ENCODE results near the gene BCL2L13.
"Not testable (repeated sequence)": the region's sequence is repeated elsewhere in the genome, so short reads cannot be mapped to it uniquely, and the experiment has no call there.

The BCL2L13 gene

GRCh38 chr22:17637490-17638181 lies 921 bp upstream of the BCL2L13 start:
- no peak for DNase-seq

DNA sequence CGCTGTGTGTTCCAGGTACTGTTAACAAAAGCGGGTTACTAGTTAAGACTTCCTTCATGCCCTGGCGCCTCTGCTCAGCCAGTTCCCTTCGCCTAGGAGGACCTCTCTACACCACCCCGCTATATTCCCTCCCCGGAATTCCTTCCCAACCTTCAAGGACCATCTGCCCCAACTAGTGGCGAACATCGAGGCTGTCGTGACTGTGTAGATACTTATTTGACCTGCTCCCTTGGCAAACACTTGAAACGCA lies 450 bp upstream of the BCL2L13 start:
- DNase-seq: peak; percentile 69

DNA sequence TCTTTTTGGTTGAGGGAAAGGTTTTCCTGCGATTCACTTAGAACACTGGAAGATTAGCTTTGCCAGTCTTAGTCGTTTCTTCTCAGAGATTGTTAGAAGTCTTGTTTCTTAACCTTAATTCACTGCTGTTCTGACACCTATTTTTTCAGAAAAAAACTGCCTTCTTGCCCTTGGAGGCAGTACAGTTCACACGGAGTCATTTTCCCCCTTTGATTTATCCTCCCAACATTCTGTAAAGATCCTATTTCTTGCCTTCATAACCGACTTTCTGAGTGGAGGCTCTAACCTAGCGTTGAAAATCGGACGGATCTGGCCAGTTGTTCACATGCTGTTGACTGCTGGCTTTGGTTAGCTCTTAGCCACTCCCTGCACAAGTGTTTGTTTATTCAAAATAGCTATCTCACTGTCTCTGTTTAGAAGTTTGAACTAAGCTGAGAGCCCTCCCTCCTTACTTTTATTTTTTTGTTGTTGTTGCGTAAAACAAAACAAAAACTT lies 737 bp downstream of the BCL2L13 start:
- DNase-seq: no peak

DNA sequence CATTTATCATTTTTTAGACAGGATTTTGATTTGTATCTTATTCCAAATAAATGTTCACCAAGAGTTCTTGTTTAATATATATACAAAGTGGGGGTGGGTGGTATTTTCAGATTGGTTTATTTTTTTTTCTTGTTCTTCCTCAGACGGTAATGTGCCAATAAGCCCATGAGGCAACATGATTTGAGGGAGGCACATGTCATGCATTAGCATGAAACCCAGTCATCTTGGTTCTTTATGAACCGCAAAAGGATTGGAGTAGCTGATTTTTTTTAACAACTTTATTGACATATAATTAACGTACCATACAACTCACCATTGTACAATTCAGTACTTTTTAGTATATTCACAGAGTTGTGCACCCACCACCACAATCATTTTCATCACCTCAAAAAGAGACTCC lies 2.7 kb downstream of the BCL2L13 start:
- DNase-seq: no peak

- not testable (repeated sequence) for DNase-seq
Observed at GRCh38 chr22:17642357-17642756, 3.8 kb downstream of the BCL2L13 start.

GRCh38 chr22:17647452-17647851 lies 8.9 kb downstream of the BCL2L13 start:
- no peak for DNase-seq

DNA sequence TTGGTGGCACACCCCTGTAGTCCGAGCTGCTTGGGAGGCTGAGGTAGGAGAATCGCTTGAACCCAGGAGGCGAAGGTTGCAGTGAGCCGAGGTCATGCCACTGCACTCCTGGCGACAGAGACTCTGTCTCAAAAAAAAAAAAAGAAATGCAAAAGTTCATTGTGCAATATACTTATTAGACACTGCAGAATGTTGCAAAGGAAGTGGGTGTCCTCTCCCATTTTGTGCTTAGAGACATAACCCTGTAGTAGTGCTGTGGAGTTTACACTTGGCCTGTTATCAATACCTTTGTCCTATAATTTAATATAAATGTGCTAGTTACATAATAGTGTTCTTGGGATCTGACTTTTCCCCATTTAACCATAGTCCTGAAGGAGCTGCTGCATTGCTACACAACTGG lies 9.4 kb downstream of the BCL2L13 start:
- DNase-seq: no peak

GRCh38 chr22:17648569-17648968 lies 10.0 kb downstream of the BCL2L13 start:
- no peak for DNase-seq

- DNase-seq: no peak
Observed at GRCh38 chr22:17655289-17655688, 16.7 kb downstream of the BCL2L13 start.

DNA sequence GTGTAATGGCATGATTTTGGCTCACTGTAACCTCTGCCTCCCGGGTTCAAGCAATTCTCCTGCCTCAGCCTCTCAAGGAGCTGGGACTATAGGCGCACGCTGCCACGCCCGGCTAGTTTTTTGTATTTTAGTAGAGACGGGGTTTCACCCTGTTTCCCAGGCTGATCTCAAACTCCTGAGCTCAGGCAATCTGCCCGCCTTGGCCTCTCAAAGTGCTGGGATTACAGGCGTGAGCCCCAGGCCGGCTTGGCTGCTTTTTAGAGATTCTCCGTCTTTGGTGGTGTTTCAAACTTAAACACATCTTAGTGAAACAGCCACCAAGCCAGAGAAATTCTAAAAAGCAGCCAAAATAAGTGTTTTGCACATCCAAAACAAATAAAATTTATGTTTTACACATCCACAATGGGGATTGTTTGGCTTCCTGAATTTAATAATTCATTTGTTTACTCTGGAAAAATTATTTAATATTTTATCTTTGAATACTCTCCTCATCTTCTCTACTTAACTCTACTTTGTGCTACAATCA lies 18.4 kb downstream of the BCL2L13 start:
- DNase-seq: no peak

GRCh38 chr22:17664414-17665055 lies 26.0 kb downstream of the BCL2L13 start:
- DNase-seq: no peak

- DNase-seq: no peak
Observed at GRCh38 chr22:17665248-17665647, 26.7 kb downstream of the BCL2L13 start.

DNA sequence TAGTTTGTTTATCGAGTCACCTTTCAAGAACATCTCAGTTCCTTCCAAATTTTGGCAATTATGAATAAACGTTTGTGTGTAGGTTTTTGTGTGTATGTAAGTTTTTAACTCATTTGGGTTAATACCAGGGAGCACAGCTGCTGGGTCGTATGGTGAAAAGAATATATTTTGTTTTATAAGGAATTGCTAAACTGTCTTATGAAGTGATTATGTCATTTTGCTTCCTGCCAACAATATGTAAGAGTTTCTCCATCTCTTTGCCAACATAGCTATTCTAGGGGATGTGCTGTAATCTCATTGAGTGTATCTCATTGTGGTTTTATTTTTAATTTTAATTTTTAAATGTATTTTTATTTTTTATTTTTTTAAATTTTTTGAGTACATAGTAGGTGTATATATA lies 27.3 kb downstream of the BCL2L13 start:
- DNase-seq: no peak

DNA sequence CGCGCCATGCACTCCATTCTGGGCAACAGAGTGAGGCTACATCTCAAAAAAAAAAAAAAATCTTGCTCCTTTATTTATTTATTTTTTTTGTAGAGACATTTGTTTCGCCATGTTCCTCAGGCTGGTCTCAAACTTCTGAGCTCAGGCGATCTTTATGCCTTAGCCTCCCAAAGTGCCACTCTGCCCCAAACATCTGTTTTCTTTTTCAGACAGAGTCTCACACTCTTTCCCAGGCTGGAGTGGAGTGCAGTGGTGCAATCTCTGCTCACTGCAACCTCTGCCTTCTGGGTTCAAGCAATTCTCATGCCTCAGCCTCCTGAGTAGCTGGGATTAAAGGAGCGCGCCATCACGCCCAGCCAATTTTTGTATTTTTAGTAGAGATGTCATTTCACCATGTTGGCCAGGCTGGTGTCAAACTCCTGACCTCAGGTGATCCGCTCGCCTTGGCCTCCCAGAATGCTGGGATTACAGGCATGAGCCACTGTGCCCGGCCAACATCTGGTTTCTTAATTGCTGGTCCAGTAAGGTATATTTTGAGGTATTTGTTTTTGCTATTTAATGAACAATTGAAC lies 33.0 kb downstream of the BCL2L13 start:
- DNase-seq: not testable (repeated sequence)

DNA sequence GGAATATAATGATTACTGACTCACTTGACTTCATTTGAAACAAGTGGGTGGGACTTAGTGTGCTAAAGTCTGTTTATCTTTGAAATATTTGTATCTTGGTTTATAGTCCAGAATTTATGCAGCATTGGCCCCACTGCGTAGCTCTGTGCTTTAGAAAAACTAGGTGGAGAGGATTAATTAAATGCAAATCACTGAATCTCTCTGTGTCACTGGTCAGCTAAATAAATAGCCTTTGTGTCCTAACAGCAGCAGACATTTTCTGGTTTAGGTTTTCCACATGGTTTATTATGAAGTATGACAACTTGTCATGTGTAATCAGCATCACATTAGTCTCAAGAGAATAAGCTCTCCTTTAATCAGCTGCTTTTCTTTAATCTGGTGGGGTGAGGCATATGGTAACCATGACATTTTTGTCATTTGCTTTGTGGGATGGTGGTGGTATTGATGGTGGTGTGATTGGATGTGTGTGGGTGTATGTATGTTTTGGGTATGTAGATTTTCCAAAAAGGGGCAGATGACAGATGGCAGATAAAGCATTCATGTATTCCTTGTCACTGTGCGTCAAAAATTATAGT lies 33.9 kb downstream of the BCL2L13 start:
- DNase-seq: no peak

DNA sequence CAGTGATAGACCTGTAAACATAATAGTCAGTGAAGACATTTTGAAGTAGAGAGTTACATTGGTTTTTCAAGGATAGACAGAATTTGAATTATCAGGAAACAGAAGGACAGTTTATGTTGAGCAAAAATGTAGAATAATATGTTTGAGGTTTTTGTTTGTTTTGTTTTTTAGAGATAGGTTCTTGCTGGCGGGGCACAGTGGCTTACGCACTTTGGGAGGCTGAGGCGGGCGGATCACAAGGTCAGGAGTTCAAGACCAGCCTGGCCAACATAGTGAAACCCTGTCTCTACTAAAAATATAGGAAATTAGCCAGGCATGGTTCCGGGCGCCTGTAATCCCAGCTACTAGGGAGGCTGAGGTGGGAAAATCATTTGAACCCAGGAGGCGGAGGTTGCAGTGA lies 35.6 kb downstream of the BCL2L13 start:
- DNase-seq: no peak

DNA sequence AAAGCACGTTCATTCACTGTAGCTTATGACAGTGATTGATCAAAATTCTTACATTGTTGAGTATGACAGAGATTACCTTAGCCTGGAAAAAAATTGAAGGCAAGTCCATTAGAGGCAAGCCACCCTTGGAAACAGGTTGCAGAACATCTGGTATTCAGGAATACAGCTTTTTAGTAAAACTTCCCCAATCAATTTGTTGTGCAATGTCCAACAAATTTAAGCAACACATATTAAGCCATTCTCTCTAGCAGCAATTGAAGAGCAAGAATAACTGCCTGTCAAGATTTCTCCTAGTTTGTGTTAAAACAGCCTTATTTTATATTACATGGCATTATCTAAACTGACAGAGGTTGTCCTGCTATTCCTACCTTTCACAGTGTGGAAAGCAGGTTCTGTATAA lies 37.0 kb downstream of the BCL2L13 start:
- no peak for DNase-seq

GRCh38 chr22:17678817-17679385 lies 40.3 kb downstream of the BCL2L13 start:
- no peak for DNase-seq

- no peak for DNase-seq
Observed at GRCh38 chr22:17684245-17684644, 45.7 kb downstream of the BCL2L13 start.

DNA sequence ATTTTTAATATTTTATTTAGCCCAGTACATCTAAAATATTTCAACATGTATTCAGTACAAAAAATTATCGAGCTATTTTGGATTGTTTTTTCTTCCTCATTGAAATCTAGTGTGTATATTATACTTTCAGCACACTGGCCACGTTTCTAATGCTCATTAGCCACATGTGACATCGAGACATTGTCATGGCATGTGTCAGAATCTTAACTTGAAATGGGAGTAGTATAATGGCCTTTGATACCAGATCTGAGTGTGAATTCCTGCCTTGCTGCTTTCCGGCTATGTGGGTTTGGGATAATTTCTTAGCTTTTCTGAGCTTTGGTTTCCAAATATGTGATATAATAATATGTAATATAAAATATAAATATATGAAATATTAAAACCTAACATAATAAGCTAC lies 54.3 kb downstream of the BCL2L13 start:
- no peak for DNase-seq

- no peak for DNase-seq
Observed at GRCh38 chr22:17694193-17694592, 55.6 kb downstream of the BCL2L13 start.

DNA sequence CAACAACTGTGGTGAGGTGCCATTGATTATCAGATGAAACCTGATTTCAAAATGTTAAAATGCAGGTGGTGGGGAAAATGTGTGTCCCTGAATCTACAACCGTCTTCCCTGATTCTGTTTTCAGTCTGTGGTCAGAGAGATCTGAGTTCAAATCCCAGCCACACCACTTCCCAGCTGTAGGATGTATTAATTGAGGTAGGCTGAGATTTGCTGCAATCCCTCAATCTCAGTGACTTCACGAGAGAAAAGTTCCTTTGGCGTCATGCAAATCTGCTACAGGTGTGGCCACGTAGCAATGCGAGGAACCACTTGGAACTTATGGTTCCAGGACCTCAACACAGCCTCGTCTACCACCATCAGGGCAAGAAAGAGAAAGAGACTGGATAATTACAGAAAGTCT lies 56.2 kb downstream of the BCL2L13 start:
- no peak for DNase-seq

DNA sequence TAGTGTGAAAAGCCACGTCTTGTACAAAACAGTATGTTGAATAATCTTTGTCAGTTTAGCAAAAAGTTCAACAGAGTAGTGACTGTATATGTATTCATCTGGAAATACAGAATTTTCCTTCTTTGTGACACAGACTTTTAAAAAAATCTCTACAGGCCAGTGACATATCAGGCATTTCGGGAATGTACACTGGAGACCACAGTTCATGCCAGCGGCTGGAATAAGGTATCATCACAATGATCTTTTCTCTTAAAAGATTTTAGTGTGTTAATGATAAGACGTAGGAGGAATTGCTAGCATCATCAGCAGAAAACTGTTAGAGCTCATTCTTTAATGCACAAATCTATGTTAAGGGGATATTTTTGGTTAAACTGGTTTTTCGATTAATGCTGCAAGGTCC lies 57.4 kb downstream of the BCL2L13 start:
- DNase-seq: no peak

- not testable (repeated sequence) for DNase-seq
Observed at GRCh38 chr22:17697196-17697595, 58.6 kb downstream of the BCL2L13 start.
